GM18868 (cell line): ENCODE results near the gene NAA80.
A peak's percentile ranks its signal among the peaks of the same experiment; 100 is the strongest.
"Not testable (repeated sequence)": the region's sequence is repeated elsewhere in the genome, so short reads cannot be mapped to it uniquely, and the experiment has no call there.

Experiments used
- ATAC-seq: cut with Tn5 transposase; IDR thresholded peaks from one replicate; pipeline ENCODE4 v1.9.1; 2021; ENCODE audit warnings: mild to moderate bottlenecking, moderate library complexity; ENCODE audit not compliant: unreplicated experiment

The NAA80 gene

DNA sequence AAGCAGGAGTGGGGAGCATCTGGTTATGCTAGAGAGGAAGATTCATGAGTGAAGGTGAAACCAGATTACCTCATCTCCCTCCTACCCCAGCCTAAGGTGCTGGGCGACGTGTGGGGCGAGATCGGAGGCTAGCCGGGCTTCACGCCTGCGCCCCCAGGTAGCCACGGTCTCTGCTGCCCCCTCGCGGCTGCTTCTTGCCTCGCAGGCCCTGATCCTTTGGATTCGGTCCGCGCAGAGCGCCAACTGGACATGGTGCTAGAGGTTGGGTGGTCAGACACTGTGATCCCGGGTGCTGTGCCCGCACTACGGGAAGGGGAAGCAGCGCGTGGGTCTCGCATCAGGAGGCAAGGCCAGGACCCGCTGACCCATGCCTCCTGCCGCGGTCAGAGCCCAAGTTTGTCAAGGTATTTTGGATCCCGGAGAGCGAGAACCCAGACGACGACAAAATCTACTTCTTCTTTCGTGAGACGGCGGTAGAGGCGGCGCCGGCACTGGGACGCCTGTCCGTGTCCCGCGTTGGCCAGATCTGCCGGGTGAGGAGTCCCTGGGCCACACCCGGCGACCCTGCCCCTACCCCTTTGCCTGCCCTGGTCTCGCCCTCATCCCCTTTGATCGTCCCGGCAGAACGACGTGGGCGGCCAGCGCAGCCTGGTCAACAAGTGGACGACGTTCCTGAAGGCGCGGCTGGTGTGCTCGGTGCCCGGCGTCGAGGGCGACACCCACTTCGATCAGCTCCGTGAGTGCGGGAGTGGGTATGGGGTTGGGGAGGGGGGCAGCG is 26.1 kb downstream of the NAA80 start:
- peak; percentile 90 for ATAC-seq

DNA sequence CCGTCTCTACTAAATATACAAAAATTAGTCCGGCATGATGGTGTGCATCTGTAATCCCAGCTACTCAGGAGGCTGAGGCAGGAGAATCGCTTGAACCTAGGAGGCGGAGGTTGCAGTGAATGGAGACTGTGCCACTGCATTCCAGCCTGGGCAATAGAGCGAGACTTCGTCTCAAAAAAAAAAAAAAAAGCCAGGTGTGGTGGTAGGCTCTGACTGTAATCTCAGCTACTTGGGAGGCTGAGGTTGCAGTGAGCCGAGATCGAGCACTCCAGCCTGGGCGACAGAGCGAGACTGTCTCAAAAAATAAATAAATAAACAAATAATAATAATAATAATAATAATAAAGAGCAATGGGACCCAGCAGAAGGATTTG is 26.7 kb downstream of the NAA80 start:
- not testable (repeated sequence) for ATAC-seq

DNA sequence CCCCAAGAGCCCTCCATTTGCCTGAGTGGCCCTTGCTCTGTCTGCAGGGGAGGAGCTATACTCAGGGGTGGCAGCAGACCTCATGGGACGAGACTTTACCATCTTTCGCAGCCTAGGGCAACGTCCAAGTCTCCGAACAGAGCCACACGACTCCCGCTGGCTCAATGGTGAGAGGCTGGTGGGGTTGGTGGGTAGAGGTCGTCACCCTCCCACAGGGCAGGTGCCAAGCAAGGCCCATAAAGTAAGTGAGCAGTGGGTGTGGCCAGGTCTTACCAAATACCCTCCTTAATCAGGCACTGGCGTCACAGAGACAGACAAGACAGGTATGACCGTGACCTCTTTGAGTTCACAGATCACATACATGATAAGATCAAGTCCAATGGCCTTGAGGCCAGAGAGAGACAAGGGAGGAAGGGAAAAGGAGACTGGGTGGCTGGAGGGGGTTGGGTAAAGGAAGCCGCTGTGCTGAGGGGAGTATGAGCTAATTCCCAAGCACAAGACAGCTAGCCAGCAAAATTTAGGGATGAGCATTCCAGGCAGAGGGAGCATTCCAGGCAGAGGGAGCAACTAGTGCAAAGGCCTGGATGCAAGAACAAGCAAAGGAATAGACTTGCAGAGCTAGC is 27.8 kb downstream of the NAA80 start:
- no peak for ATAC-seq

DNA sequence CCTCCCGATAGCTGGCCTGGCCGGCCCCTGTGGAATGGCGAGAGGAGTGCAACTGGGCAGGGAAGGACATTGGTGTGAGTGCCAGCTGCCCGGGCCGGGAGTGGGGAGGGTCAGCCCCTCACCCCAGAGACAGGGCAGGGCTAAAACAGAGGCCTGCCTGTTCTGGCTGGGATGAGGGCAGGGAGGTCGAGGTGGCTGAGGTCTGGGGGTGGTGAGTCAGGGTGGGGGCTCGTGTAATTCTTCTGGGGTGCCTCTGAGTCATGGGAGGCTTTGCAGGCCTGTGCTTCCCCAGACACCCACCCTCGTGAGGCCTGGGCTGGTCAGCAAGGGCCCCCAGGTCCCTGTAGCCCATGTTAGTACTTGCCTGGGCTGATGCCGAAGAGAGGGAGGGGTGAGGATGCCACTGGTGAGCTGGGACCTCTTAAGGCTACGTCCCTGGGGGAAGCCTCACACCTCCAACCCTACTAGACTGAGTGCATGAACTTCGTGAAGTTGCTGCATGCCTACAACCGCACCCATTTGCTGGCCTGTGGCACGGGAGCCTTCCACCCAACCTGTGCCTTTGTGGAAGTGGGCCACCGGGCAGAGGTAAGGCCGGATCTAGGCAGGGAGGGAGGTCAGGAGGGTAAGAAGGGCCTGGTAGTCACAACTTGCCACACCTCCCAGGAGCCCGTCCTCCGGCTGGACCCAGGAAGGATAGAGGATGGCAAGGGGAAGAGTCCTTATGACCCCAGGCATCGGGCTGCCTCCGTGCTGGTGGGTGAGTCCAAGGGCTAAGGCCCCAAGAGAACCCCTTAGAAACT is 28.6 kb downstream of the NAA80 start:
- no peak for ATAC-seq

DNA sequence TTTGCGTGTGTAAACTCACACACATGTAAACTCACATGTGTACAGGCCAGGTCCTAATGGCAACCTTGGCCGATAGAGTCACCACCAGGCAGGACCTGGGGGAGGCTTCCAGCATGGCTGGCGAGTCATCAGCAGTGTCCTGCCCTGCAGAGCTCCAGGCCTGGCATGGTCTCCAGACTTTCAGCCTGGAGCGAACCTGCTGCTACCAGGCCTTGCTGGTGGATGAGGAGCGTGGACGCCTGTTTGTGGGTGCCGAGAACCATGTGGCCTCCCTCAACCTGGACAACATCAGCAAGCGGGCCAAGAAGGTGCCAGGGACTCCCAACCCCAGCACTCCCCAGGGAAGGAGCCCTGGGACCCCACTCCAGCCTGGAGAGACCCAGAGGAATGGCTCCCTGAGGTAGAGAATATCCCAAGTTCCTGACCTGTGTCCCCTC is 29.2 kb downstream of the NAA80 start:
- ATAC-seq, result no peak

DNA sequence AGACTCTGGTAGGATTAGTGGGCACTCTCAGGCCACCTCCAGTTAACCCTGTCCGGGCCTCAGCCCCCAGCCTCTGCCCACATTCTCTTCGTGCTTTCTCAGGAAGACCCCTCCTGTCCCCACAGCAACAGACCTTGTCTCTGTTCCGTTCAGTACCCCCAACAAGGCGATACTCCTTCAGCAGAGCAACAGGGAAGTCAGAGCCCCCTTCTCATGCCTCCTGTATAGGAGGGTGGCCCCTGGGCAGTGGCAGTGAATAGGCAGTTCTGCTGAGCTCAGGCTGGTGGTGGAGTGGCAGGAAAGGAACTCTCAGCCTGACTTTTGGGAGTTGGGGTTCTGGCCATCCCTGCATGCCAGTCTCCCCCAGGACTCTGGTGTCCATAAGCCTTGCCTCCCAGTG is 29.7 kb downstream of the NAA80 start:
- ATAC-seq, result no peak

DNA sequence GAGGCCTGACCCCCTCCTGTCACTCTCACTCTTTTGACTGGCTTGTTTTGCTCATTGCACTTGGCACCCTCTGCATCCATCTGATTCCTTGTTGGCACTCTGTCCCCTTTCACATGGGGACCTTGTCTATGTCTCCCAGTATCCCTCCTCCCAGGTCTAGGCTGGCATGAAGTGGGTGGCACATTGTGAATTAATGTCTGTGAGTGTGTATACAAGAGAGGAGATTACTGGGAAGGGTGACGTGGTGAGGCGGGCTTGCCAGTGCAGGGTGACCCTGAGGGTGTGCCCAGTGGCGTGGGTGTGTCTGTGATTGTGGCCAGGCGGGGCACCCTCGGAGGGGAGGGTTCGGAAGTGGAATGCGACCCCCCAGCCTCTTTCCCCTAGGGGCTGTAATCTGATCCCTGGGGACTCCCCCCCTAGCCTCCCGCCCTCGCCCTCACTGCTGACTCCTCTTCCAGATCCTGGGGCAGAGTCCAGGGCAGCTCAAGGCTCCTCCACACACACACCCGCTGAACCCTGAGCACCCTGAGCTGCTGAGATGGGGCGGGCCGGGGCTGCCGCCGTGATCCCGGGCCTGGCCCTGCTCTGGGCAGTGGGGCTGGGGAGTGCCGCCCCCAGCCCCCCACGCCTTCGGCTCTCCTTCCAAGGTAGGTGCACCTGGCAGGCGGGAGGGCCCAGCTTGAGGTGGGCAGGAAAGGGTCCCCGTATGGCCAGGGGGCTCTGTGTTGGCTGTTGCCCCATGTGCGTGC is 30.3 kb downstream of the NAA80 start, which contains the start of gene SEMA3B:
Gene SEMA3B, plus strand, starts transcription at position 445 of the 749 bp plus-strand sequence. Its CDS starts 94 bp downstream, at position 539.
- no peak for ATAC-seq

DNA sequence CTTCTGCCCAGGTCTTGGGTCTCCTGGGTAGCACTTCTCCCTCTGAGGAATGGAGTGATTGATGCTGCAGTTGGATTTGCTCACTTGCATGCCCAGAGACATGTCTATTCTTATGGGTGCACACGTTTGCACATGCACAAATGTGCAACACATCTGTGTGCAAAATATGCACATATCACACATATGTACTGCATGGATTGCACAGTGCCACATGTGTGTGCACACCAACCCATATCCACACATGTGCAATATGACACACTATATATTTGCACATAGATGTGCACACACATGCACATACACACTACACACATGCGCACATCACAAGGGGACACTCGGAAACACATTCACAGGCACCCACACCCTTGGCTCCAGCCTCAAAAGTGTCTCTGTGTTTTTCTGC is 30.9 kb downstream of the NAA80 start:
- no peak for ATAC-seq

DNA sequence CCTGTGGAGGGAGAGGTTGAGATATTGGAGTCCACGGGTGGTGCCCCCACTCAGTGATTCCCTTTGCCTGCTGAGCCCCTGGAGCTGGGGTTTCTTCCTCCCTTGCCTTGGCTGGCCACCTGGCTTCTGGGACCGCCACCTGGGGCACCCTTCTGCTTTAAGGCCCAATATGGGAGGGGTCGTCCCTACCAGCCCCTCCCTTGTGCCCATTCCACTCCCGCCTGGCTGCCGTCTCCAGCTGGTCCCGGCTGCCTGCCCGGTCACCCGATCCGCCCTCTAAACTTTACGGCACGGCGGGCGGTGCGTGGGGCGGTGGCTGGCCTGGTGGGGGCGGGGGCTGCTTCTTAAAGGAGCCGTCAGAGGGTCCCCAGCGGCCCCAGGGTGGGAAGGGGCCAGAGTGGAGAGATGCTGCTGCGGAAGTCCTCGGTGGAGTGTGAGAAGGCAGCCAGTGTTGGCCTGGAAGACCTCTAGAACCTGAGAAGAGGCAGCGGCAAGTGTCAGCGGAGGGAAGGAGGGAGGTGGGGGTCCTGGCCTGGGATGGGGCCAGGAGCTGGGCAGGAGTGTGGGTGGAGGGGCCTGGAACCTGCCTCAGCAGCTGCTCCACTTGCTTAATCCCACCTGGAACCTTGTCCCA is 31.8 kb downstream of the NAA80 start:
- no peak for ATAC-seq

DNA sequence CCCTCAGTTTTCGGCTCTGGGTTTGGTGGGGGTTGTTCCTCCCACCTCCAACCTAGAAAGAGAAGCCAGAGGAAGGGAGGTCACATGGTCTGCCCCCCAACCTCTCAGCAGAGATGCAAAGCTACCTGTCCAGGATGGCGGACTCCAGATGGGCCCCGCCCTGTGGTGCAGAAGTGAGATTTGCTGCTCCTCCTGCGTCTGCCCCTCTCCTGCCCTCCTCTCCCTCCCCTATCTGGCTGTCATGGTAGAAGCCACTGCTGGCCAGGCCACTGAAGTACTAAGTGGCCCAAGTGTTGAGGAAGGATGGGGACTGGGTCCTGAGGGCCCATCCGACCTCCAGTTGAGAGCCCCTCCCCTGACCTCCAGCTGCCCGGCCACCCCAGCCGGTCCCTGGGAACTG is 32.4 kb downstream of the NAA80 start:
- ATAC-seq, result no peak

DNA sequence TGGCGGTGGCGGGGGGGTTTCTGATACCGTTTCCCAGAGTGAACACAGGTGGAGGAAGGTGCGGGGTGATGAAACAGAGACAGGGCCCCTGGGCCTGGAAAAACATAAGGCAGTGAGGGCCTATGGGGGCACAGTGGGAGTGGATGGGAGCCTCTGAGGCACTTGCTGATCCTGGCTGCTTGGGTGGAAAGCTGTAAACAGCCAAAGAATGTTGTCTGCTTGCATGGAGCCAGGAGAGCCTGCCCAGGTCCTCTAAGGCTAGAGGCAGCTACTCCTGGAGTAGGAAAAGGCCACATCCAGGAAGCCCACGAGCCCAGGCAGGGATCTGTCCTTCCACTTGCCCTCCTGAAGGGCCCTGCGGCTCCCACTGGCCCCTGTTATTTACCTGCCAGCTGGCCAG is 33.2 kb downstream of the NAA80 start:
- ATAC-seq, result no peak

DNA sequence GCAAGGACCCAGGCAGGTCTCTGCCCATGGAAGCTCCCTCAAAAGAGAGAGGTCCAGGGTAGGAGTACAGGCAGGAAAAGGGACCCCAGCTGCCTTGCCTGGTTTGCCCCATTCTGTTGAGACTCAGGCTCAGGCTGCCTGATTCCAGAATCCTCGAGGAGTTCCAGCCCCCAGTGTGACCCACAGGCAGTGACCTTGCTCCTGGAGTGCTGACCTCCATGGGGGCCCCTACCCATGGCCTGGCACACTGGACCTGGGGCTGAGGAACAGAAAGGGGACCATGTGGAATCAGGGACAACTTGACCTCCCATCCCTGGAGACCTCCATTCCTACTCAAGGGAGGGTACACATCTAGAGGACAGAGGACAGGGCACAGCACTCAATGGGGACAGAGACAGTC is 33.6 kb downstream of the NAA80 start:
- ATAC-seq, result no peak

DNA sequence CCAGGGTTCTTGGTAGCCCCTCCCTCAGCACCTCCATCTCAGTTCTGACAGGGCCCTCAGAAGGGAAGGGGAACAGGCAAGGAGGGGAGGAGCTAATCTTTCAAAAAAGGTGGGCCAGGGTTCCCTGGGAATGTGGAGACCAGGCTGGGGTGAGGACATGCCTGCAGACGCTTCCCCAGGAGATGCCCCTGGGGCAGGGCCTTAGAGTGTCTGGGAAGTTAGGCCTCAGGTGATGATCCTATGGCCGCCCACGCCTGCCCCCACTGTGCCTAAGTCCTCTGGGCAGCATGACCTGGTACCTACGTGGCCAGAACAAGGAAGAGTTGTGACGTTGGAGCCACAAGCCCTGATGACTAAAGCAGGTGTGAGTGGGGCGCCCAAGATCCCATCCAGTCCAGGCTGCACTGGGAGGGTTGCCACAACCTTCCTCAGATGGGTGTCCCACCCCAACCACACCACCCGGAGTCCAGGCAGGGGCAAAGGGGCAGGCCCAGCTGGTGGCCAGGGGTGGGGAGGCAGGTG is 34.2 kb downstream of the NAA80 start:
- ATAC-seq, result no peak

DNA sequence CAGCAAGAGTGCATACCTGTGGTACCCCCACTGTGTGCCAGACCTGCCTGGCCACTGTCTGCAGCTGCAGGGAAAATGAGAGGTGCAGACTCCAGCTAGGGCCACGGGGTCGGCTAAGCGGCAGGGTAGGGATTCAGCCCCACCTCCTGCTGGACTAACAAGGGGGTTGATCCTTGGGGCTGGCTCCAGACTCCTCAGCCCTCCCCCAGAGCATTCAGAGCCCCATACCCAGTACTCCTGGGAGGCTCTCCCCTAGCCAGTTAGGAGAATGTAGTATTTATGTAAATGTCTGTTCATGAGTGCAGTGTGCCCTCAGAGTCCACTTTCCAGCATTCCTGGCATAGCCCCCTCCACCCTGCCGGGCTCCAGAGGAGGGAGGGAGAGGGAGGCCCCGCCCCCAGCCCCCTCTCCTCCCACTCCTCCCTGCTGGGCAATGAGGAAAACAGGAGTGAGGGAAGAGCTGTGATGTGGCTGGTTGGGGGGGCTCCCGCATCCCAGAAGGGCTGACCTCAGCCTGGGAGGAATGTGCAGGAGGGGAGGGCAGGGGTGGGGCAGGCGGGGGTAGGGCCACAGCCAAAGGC is 34.7 kb downstream of the NAA80 start:
- ATAC-seq, result no peak

DNA sequence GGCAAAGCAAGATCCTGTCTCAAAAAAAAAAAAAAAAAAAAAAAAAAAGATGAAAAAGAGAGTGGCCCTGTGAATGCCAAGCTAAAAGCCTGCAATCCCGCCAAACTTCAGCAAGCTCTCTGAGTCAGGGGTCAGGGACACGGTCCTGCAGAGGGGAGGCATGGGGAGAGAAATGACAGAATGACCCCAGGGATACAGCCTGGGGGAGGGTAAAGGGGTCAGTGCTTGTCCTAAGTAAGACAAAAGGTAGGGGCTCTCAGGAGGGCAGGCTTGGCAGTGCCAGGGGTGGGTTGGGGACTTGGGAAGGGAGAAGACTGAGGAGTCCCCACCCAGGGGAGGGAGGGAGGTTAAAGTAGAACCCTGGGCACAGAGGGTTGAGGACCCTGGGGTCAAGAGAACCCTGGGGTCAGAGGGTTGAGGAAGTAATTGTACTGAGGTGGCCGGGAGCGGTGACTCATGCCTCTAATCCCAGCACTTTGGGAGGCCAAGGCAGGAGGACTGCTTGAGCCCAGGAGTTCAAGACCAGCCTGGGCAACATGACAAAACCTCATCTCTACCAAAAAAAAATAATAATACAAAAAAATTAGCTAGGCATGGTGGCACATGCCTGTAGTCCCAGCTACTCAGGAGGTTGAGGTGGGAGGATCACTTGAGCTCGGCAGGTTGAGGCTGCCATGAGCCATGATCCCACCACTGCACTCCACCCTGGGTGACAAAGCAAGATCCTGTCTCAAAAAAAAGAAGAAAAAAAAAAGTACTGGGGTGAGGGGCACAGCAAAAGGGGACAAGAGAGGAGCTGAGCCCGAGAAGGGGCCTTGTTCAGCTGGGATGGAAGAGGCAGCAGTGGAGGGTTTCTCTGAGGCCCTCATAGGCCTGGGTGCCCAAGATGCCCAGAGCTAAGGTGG is 35.5 kb downstream of the NAA80 start:
- no peak for ATAC-seq

DNA sequence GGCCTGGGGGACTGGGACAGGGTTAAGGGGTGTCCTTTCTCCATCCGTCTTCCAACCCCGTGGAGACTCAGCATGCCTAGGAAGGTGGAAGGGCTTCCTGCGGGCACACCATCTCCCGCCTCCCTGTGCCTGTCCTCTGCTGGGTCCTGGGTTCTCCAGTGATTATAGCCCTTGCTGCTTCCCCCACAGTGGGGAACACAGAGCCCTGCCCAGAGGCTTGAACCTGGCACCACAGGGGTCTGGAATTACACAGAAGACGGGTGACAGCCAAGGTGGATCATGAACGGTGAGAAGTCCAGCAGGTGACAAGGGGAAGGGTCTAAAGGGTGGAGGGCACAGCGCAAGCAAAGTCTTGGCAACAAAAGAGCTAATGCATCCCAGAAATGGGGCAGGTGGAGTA is 36.4 kb downstream of the NAA80 start:
- no peak for ATAC-seq

DNA sequence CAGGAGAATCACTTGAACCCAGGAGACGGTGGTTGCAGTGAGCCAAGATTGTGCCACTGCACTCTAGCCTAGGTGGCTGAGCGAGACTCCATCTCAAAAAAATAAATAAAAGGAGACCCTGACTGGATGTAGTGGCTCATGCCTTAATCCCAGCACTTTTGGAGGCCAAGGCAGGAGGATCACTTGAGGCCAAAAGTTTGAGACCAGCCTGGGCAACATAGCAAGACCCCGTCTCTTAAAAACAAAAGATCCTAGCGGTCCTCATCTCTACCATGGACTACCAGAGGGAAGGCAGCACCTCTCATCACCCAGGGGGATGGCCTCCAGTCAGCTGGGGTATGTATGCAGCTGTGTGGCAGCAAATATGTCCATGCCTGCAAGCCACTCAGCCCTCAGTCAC is 37.0 kb downstream of the NAA80 start:
- not testable (repeated sequence) for ATAC-seq

DNA sequence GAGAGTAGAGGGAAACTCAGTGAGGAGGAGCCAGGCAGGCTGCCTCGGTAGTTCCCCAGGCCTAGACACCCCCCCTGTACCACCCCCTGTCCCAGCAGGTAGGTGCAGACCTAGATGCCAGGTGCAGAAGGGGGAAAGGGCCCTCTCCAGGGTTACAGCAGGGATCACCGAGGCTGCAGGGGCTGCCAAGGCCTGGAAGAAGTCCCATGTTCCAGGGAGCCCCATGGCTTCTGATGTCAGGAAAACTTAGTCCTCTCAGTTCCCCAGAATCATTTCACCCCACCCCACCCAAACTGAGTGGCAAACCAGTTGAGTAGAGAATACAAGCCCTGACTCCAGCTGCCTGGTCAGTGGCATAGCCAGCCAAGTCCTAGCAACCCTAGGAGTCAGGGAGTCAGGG is 37.7 kb downstream of the NAA80 start:
- ATAC-seq, result no peak

DNA sequence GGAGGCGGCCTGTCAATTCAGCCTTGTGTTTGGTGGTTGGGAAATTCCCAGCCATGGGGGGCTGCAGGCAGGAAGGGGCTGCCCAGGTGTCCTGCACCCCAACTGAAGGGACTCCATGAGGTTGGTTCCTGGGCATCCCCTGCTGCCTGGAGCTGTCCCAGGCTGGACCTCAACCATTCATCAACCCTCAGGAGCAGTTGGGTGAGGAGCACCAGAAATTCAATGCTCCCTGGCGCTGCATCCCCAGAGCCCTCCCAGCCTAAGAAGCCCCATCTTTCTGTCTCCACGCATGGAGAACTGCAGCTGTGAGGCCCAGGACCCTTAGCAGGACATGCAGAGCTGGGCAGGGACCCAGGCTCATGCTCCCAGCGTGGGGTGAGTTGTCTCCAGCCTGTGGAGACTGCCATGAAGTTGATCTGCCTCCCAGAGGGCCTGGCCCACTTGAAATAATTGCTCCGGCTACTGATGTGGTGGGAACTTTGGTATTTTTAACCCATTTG is 38.2 kb downstream of the NAA80 start:
- no peak for ATAC-seq
